Peyer's patch (tissue), 4 donors: Measurements from ENCODE around the gene IFI27.

Experiments used
- CTCF ChIP-seq, 6 experiments: fragments of 450-650 bp in 4 of 6; fragments of 200-600 bp in 2 of 6; sonication (generic) in 1 of 6; IDR thresholded peaks; one replicate each; pipeline ENCODE4 v1.5.1; 2017 to 2019; ENCODE audit warnings: antibody characterized with exemption in 6 of 6, mild to moderate bottlenecking in 3 of 6, moderate library complexity in 1 of 6
- POLR2A ChIP-seq, 2 donors: fragments of 450-650 bp; IDR thresholded peaks; one replicate each; pipeline ENCODE4 v1.5.1; 2017; ENCODE audit warnings: antibody characterized with exemption in 2 of 2, mild to moderate bottlenecking in 2 of 2, moderate library complexity in 2 of 2

DNA sequence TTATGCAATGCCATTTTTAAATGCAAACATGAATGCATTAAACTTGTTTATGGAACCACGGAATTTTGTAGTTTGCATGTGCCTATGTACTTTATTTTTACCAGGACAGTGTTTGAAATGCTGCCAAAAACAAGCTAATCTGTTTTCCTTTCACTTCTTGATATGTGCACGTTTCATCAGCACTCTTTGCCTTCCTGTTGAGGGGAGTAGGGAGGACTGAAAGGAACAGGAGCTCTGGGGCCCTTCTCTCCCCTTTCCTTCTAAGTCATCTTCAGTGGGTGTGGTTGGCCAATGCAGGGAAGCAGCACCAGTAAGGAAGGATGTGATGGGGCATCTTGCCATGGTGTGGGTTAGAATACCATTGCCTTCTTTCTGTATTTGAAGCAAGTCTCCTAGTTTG is 51.4 kb downstream of the IFI27 start:
- no peak for TF ChIP-seq POLR2A (IDR thresholded peaks at IDR 0.05)
- TF ChIP-seq CTCF (IDR thresholded peaks at IDR 0.05): no peak
